HG03439 (cell line): ENCODE measurements around the gene ZNF112.
"Not testable (repeated sequence)": the region's sequence is repeated elsewhere in the genome, so short reads cannot be mapped to it uniquely, and the experiment has no call there.

ENCODE experiments used
- ATAC-seq: cut with Tn5 transposase; IDR thresholded peaks from one replicate; pipeline ENCODE4 v1.9.1; 2021; ENCODE audit warnings: mild to moderate bottlenecking, moderate library complexity; ENCODE audit not compliant: unreplicated experiment

ZNF112 gene

GRCh38 chr19:44356383-44357111, at the start of gene ZNF112:
Gene ZNF112 (minus strand): TSS chr19:44356680. CDS start chr19:44340539, 16,141 bp downstream.
- ATAC-seq, result no peak

GRCh38 chr19:44401139-44402115, 44.9 kb upstream of the ZNF112 start, which contains the start of gene ZNF285:
Gene ZNF285 (minus strand): TSS chr19:44401608. CDS start chr19:44397213, 4,395 bp downstream.
- ATAC-seq, result no peak

- not testable (repeated sequence) for ATAC-seq
Measured at GRCh38 chr19:44389268-44389667, 32.8 kb upstream of the ZNF112 start.

GRCh38 chr19:44374789-44375188, 18.3 kb upstream of the ZNF112 start:
- no peak for ATAC-seq

- no peak for ATAC-seq
Measured at GRCh38 chr19:44371815-44372480, 15.5 kb upstream of the ZNF112 start.

- no peak for ATAC-seq
Measured at GRCh38 chr19:44367024-44367423, 10.5 kb upstream of the ZNF112 start.

GRCh38 chr19:44346556-44346955, 9.9 kb downstream of the ZNF112 start:
- ATAC-seq, result no peak

GRCh38 chr19:44345959-44346358, 10.5 kb downstream of the ZNF112 start:
- ATAC-seq, result no peak

- ATAC-seq, result no peak
Measured at GRCh38 chr19:44344255-44344654, 12.2 kb downstream of the ZNF112 start.

- ATAC-seq, result no peak
Measured at GRCh38 chr19:44341794-44342193, 14.7 kb downstream of the ZNF112 start.

GRCh38 chr19:44334639-44335038, 21.8 kb downstream of the ZNF112 start:
- not testable (repeated sequence) for ATAC-seq

- no peak for ATAC-seq
Measured at GRCh38 chr19:44332145-44332544, 24.3 kb downstream of the ZNF112 start.

GRCh38 chr19:44315883-44316282, 40.6 kb downstream of the ZNF112 start:
- no peak for ATAC-seq

GRCh38 chr19:44313231-44313630, 43.2 kb downstream of the ZNF112 start:
- no peak for ATAC-seq

- ATAC-seq, result no peak
Measured at GRCh38 chr19:44308011-44308410, 48.5 kb downstream of the ZNF112 start.

GRCh38 chr19:44306283-44306682, 50.2 kb downstream of the ZNF112 start:
- no peak for ATAC-seq

- ATAC-seq, result no peak
Measured at GRCh38 chr19:44305457-44305856, 51.0 kb downstream of the ZNF112 start.

- ATAC-seq, result peak; percentile 79
Measured at GRCh38 chr19:44304659-44305193, 51.8 kb downstream of the ZNF112 start, which contains the start of gene ZNF235. Gene ZNF235 (minus strand): TSS chr19:44305025. CDS start chr19:44303404, 1,621 bp downstream.

- no peak for ATAC-seq
Measured at GRCh38 chr19:44303976-44304568, 52.4 kb downstream of the ZNF112 start.

- ATAC-seq, result no peak
Measured at GRCh38 chr19:44303320-44303719, 53.2 kb downstream of the ZNF112 start.
